NCI-H1105 (cell line): ENCODE data around the gene ZNF438.

Source experiments
- DNase-seq: peaks from one replicate; lab custom pipeline; 2025; lab: John Stamatoyannopoulos, UW

Gene ZNF438

GRCh38 chr10:30842894-30843293 lies 188.8 kb downstream of the ZNF438 start:
- DNase-seq, result no peak

GRCh38 chr10:30842185-30842584 lies 189.5 kb downstream of the ZNF438 start:
- no peak for DNase-seq

GRCh38 chr10:30840395-30841050 lies 191.1 kb downstream of the ZNF438 start:
- DNase-seq, result no peak

DNA sequence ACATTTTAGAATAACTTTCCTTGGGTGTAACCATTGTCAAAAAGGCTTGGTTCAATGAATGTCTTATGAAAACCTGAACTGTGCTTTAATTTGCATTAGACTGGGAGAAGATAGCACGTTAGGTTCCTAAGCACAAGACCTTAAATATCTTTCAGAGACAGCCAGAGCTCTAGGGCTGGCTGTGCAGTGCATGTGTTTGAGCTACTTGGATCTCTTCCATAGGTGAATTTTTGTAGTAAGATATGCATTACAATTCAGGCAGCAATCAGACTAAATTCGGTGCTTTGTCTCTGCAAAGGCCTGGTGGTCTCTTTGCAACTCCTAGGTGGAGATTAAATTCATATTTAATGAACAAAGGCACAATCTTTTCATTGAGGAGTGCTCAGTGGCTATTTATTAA lies 192.0 kb downstream of the ZNF438 start:
- DNase-seq, result no peak

DNA sequence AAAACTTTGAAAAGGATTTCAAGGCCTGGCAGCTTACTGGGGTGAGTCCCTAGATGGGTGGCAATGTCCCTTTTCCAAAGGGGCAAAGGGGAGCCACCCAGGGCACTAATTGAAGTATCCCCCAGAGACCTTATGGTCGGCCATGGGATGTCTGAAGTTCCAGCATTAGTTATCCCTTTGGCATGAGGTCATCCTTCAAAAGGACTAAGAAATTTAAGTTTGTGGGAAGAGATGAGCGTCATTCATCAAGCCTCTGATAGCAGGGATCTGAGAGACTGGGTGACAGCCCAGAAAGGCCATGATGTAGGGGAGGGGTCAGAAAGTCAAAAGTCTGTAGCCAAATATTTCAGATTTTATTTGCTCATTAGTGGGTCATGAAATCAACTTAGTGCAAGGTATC lies 195.3 kb downstream of the ZNF438 start:
- DNase-seq, result no peak

DNA sequence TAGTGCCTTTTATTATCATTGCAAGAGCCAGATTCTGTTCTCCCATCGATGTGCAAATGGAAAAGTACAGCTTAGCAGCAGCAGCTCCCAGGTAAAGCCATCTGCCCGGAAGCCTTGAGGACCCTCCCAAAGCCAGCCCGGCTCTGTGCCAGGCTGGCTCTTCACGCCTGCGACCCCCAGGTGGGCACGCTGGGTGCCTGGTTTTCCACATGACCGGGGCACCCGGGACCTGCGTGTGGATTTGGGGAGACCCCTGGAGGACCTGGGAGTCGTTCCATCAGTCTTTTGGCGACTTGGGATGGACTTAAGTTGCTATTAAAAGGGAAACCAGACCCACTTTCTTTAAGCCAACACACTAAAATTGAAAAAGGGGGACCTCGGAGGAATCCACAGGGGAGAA lies 196.5 kb downstream of the ZNF438 start:
- no peak for DNase-seq

DNA sequence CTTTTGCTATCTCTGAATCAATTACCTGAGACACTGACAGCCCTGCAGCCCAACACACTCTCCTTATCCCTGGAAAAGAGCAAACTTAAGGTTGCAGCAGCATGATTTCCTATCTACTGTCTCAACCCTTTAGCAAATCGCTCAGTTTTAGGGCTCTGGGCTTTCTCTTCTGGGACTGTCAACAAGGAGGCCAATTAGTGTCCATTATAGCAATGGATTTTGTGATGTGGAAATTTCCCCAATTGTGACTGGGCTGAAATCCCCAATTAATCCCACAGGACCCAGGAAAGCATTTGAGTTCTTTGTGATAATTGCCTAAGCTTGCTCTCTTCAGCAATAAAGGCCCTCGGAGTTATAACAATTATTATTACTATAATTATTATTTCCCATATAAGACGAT lies 197.0 kb downstream of the ZNF438 start:
- no peak for DNase-seq

GRCh38 chr10:30834153-30834552 lies 197.5 kb downstream of the ZNF438 start:
- DNase-seq, result no peak

DNA sequence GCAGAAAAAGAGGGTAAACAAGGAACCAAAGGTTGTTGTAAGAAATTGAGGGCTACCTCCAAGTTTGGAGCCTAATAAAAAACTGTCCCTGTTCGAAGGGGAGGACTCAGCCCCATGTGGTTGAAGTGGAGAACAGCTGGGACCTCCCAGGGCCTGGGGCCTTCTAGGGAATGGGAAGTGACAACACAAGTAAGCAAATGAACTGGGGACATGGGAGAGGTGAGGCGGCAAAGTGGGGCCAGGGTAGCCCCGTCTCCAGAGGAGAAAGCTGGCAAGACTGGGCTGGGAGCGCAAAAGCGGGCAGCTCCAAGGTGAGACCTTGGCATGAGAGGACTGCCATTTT lies 198.1 kb downstream of the ZNF438 start:
- no peak for DNase-seq

DNA sequence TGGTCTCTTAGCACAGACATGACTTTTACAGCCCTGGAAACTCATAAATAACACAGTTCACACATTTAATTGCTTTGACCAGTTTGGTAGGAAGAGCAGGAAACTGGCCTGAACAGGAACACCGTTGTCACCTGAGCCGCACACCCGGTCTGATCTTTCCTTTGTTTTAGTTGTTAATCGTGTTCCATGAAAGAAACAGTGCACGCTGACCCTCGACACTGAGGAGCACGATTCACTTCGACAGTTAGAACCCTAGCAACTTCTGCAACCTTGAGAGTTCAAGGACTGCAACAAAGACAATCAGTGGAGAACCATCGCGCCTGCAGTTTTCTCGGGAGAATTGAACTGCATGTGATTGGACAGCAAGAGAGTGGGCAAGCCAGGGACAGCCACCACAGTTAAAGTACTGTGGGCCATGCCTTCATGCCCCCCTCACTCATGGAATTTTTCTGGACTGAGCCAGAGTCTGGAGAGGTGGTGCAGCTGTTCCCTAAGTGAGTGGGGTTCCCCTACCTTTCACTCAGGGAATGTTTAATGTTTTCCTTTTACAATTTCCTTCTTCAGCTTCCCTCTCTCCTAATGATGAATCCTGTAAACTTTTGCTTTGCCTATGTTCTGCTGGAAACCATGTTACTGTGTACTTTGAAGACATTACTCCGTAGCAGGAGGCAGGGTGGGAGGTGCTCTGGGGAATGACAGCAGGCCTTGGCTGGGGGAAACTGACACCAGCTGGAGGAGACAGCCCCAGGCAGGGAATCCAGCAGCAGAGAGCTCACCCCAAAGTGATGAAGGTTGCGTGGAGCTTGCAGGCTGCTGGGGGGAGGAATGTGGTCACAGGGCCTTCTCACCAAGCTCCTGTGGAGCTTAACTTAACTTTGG lies 198.7 kb downstream of the ZNF438 start:
- no peak for DNase-seq

- no peak for DNase-seq
Observed at GRCh38 chr10:30832001-30832748, 199.5 kb downstream of the ZNF438 start.

GRCh38 chr10:30831426-30831825 lies 200.2 kb downstream of the ZNF438 start:
- no peak for DNase-seq

- DNase-seq, result no peak
Observed at GRCh38 chr10:30830315-30831230, 201.1 kb downstream of the ZNF438 start.

GRCh38 chr10:30829901-30830300 lies 201.8 kb downstream of the ZNF438 start:
- DNase-seq, result no peak

- no peak for DNase-seq
Observed at GRCh38 chr10:30828680-30829079, 203.0 kb downstream of the ZNF438 start.

- DNase-seq, result no peak
Observed at GRCh38 chr10:30828164-30828563, 203.5 kb downstream of the ZNF438 start.

DNA sequence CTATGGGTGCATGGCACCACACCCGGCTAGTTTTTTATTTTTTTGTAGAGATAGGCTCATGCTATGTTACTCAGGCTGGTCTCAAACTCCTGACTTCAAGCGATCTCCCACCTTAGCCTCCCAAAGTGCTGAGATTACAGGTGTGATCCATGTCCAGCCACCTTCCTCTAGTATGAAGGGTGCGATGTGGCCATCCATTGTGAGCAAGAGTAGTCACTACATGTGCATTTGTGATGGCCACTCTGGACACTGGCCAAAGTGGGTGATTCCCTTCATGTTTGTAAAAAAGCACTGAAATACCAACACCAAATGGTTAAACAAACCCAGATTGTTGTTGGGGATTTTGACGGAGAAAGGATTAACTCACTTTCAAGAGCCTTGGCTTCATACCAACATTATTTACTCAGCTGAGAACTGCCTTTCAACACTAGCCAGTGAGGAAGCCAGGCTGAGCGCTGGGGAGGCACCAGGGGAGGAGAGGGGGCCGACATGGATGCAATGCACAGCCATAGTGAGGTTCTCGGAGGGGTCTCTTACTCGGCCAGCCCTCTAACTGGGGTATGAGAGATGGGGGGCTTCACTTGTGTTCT lies 204.0 kb downstream of the ZNF438 start:
- no peak for DNase-seq

DNA sequence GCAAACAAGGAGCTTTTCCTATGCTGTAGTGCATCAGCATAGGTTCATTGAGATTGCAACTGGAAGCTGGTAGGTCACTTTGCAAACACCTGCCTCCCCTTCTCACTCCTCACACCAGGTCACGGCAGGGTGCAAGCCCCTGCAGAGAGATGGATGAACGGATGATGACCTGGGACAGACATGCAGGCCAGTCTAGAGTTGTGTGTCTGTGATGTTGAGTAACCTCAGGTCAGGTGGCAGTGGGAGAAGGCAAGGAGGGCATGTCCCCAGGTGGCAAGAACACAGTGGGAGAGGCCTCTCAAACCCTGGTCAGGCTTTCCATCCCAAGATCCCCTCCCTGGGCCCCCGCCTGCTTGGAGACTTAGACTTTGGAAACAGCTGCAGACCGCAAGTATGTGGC lies 205.0 kb downstream of the ZNF438 start:
- no peak for DNase-seq

DNA sequence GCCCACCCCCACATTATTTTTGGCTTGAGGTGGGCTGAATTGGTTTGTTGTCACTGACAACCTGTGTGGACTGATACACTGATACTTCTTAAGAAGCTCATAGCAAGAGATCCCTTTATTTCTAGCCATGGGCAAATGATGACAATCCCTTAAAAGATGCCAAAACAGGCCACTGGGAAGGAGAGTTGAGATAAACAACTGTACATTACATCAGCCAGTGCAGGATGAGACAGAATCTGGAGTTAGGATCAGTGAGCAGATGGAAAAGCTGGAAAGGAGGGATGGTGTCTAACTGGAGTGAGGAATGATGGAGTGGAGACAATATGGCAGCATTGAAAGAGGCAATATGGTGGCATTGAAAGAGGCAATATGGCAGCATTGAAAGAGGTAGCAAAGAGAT lies 206.2 kb downstream of the ZNF438 start:
- DNase-seq, result no peak

DNA sequence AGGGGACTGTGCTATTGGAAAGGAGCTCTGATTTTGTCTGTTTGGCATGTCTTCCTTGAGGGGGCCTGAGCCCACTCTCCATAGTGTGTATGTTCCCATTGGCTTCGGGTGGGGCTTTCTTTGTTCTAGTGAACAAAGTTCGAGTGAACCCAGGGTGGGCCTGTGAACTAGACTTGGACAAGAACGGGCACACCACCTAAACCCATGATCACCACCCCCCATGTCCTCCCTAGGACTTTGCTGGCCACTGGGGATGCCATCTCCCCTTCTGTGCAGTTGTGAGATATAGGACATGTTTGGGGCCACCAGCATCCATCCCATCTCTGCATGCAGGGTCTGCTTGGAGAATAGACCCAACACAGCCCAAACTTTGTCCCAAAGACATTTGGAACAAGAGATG lies 206.6 kb downstream of the ZNF438 start:
- no peak for DNase-seq

- DNase-seq, result no peak
Observed at GRCh38 chr10:30823651-30824050, 208.0 kb downstream of the ZNF438 start.
